CMK (cell line): ENCODE measurements around the gene FAM50A.

Experiments used
- DNase-seq: peaks from one replicate; pipeline ENCODE4 v3.0.0-alpha.2; 2010; ENCODE audit warnings: low read depth

The FAM50A gene

DNA sequence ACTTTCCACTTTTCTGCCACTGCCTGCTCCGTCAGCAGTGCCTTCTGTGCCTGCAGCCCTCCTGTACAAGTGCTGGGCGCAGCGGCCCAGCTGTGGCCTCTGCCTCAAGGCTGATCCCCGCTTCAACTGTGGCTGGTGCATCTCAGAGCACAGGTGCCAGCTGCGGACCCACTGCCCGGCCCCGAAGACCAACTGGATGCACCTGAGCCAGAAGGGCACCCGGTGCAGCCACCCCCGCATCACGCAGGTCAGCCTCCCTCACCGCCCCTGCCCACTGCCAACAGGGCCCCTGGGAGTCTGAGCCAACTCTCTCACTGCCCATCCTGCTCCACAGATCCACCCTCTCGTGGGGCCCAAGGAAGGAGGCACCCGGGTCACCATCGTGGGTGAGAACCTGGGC, 21.7 kb downstream of the FAM50A start:
- DNase-seq, result no peak

DNA sequence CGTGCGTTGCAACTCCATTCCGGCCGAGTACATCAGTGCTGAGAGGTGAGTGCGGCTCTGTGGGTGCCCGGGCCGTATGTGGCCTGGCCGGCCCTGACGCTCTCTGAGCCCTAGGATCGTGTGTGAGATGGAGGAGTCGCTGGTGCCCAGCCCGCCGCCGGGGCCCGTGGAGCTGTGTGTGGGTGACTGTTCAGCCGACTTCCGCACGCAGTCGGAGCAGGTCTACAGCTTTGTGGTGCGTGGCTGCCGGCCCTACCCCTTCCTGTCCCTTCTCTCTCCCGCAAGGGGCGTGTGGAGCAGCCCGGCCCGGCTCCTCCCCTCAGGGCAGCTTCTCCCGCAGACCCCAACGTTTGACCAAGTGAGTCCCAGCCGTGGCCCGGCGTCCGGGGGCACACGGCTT, 22.1 kb downstream of the FAM50A start:
- DNase-seq, result no peak

DNA sequence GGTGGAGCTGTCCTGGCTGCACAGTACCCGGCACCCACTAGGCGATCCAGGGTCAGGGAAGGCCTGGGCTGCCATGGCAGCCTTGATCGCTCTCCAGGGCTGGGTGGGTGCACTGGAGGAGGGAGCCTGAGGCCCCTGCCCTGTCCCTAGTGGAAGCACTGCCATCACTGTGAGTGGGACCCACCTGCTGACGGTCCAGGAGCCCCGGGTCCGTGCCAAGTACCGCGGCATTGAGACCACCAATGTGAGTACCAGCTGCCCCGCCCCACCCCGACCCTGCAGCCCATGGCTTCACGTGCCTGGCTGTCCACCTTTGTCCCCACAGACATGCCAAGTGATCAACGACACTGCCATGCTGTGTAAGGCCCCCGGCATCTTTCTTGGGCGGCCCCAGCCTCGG, 23.0 kb downstream of the FAM50A start:
- DNase-seq, result no peak

DNA sequence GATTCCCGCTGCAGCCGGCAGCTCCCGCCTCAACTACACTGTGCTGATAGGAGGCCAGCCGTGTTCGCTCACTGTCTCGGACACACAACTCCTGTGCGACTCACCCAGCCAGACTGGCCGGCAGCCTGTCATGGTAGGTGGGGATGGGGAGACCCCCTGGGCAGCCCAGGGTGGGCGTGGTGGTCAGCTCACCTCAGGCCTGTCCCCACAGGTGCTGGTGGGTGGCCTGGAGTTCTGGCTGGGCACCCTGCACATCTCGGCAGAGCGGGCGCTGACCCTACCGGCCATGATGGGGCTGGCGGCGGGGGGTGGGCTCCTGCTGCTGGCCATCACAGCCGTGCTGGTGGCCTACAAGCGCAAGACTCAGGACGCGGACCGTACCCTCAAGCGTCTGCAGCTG, 23.6 kb downstream of the FAM50A start:
- DNase-seq, result no peak

DNA sequence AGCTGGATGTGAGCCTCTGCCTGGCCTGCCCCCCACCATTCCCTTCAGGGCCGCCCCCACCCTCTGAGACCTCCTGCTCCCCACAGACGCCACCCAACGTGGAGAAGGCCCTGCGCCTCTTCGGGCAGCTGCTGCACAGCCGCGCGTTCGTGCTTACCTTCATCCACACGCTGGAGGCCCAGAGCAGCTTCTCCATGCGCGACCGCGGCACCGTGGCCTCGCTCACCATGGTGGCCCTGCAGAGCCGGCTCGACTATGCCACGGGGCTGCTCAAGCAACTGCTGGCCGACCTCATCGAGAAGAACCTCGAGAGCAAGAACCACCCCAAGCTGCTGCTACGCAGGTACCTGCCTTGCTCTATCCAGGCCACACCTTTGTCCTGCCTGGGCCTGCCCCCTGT, 24.3 kb downstream of the FAM50A start:
- no peak for DNase-seq

DNA sequence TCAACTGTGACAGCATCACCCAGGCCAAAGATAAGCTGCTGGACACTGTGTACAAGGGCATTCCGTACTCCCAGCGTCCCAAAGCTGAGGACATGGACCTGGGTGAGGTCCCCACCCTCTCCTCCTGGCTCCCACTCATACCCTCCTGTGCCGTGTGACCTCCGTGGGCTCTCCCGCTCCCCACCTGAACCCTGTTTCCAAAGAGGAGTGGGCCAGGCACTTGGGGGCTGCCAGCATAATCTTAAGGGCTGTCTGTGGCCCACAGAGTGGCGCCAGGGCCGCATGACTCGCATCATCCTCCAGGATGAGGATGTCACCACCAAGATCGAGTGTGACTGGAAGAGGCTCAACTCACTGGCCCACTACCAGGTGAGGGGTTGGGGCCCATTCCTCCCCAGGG, 25.2 kb downstream of the FAM50A start:
- no peak for DNase-seq

DNA sequence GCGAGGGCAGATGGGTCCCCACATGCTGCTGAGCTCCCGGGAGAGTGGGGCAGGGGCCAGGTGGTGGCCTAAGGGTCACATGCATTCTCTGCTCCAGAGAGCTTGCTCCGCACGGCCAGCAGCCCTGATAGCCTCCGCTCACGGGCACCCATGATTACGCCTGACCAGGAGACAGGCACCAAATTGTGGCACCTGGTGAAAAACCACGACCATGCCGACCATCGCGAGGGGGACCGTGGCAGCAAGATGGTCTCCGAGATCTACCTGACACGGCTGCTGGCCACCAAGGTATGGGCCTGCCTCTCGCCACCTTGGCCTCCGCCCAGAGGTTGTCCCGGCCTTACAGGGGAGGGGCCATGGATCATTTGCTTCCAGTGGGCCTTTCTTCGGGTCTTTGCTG, 25.9 kb downstream of the FAM50A start:
- no peak for DNase-seq

DNA sequence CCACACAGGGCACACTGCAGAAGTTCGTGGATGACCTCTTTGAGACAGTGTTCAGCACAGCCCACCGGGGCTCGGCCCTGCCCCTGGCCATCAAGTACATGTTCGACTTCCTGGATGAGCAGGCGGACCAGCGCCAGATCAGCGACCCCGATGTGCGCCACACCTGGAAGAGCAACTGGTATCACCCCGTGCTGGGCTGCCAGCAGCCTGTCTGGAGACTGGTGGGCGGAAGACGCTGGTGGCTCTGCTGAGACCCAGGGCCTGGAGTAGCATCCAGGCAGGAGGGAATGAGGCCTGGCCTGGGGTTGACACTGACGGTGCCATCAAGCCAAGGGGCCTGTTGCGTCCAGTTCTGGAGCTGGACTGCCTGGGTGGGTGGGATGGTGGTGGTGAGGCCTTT, 26.5 kb downstream of the FAM50A start:
- DNase-seq, result no peak

DNA sequence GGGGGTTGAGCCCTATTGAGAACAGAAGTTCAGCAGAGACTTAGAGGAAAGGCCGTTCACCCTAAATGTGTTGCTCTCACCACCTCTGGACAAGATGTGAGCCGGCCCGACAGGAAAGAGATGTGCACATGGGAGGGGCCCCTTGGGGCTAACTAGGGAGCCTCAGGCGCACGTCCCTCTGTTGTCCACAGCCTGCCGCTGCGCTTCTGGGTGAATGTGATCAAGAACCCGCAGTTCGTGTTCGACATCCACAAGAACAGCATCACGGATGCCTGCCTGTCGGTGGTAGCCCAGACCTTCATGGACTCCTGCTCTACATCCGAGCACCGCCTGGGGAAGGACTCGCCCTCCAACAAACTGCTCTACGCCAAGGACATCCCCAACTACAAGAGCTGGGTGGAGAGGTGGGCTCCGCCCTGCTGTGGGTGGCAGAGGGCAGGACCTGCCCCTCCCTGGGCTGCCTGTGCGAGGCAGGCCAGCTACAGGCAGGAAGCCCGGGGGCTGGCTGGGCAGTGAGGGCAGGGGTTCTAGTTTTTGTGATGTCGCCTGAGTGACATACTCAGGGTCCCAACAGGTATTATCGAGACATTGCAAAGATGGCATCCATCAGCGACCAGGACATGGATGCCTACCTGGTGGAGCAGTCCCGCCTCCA, 27.1 kb downstream of the FAM50A start:
- no peak for DNase-seq

DNA sequence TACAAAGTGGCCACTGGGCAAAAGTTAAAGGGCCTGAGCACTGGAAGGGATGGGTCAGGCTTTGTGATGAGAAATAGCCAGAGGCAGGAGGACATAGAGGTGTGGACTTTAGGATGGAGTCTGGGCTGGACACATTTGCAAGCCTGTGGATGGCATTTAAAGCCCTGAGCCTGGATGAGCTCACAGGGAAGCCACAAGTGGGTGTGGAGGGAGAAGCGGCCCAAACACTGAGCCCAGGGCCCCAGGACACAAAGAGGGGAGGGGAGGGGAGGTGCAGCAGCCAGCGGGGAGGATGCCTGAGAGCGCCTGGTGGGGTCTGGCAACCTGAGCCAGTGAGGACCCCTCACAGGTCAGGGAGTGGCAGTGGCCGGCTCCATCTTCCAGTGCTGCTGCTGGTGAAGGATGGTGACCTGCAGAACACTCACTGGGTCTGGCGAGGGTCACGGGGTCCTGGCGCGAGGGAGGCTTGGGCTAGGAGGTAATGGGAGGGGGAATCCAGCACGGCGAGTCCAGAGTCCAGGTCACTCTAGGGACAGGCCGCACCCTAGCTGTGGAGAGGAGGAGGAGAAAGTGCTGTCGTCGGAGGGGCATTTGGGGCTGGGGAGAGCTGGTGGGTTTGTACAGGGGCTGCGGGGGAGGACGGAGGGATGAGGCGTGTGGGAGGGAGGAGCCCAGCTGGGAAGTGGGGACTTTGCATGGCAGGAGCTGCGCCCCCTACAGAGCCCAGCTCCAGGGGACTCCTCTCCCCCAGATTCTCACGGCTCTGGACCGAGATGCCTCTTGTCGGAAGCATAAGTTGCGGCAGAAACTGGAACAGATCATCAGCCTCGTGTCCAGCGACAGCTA, 28.1 kb downstream of the FAM50A start:
- no peak for DNase-seq

DNA sequence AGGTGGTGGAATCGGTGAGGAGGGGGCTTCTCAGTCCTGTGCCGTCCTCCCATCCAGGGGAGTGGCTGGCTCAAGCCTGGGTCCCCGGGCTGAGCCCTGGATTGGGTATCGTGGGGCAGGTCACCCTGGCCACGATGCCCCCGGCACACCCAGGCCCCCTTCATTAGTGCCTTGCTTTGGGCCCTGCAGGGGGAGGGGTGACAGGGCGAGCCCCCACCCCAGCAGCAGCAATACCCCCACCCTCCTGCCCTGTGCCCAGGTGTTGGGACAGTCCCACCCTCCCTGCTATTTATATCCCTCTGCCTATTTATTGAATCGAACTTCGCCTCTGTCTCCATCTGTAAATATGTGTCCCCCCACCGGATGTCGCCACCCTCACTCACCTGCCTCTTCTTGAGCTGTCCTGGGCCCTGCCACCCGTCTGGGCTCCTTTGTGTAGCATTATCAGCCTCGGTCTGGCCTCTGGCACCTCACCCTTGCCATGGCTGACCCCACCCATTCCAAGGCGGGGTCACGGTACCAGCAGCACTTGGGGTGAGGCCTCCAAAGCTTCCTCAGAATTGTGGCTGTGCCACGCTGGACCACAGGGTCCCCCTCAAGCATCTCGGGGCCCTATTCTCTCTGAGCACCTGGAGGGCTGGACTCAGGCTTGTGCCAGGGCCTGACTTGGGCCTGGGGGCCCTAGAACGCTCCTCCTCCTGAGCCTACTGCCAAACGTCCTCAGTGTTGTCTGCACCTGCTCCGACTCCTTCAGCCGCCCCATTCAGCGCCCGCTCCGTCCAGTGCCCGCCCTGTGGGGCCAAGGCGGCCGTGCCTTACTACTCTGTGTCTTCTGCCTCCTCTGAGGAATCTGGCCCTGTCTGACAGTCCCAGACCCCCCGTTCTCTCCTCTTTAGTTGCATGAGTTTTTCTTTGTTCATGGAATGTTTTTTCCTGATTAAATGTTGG, 29.0 kb downstream of the FAM50A start:
- no peak for DNase-seq

DNA sequence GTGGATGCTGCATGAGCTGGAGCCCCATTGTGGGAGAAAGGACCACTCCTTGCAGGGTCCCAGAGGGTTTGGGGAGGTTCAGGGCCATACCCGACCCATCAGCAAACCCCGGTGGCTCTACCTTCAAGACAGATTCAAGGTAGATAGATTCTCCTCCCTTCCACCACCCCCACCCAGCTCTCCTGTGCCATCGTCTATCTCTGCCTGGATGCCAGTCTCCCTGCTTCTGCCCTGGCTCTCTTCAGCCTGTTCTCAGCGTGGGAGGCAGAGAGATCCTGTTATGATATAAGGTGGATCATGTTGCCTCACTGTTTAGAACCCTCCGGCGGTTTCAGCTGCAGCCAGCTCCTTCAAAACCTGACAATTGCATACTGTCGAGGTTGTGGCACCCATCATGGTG, 29.7 kb downstream of the FAM50A start:
- DNase-seq, result no peak

DNA sequence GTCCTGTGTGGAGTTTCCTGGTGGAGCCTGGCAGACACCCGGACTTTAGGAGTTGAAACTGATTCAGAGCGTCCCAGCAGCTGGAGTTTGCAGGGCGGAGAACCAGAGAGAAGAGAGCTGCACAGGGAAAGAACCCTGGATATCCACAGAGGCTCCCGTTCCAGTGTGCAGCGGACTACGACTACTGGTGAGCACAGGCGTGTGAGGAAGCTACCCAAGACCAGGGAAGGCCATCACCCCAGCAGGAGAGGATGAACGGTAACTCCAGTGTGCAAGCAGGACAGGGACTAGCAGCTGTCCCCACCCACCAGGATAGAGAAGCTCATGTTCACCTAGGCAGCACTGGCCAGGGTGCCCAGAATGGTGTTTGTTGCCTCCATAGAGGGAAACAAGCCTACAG, 32.9 kb downstream of the FAM50A start:
- DNase-seq, result no peak

DNA sequence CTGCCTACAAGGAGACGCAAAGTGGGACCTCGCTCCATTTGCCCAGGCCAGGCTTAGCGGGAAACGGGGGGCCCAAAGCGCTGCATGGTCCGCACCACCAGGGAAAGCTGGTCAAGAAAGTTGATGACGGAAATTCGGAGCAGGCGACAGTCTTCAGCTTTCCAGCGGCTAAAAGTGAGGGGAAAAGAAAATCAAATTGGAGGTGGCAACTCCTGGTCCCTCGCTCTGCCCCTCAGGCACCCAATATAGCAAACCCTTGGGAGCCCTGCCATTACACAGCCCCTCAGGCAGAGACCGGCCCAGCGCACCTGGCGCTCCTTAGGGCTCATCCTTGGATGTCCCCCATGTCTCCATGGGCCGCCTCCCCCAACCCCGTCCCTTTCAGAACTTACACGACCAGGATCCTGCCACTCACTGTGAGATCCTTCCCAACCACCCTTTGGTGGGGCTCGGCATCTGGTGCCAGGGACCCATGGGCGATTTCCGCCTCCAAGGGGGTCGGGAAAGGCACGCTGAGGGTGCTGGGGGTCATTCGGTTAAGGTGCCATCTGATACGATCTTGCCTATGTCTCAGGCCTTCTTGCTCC, 34.0 kb downstream of the FAM50A start:
- DNase-seq, result no peak

DNA sequence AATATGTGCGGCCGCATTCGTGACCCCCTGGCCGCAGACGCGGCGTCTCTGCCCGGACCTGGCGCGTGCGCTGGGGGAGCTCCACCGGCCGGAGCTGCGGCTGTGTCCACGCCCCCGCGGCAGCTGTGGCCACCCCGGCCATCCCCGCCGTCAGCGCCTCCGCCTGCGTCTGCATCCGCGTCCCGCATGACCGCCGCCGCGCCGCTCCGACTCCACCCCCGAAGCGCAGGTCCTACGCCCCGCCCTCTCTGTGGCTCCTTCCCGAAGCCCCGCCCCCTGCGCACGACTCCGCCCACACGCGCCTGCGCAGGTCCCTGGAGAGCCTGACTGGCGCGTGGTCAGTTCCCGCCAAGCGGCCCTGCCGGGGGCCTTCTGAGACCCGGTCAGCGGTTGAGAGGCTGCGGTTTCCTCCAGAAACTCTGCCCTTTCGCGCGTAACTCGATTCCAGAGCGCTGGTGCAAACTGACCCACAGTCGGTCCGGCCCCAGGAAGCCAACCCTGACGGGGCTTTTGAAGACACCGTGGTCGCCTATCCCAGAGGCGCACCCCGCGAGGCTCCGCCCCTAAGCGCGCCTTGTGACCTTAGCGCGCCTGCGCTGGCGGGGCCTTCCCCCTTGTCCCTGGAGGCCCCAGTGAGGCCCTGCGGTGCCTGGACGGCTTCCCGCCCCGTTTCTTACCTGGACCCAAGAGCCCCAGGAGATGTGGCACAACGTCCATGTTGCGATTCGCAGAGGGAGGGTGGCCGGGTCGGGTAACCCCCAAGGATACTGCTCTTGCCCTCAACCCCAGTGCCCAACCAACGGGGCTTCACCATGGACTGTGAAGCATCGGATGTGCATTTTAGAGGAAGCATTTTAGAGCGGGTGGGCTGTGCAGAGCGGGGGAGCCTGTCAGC, 35.0 kb downstream of the FAM50A start, which contains the start of gene LAGE3:
Gene LAGE3 (minus strand): TSS at position 554 of the 895 bp plus-strand sequence. CDS start 366 bp downstream, at position 188.
- DNase-seq, result peak; percentile 75

DNA sequence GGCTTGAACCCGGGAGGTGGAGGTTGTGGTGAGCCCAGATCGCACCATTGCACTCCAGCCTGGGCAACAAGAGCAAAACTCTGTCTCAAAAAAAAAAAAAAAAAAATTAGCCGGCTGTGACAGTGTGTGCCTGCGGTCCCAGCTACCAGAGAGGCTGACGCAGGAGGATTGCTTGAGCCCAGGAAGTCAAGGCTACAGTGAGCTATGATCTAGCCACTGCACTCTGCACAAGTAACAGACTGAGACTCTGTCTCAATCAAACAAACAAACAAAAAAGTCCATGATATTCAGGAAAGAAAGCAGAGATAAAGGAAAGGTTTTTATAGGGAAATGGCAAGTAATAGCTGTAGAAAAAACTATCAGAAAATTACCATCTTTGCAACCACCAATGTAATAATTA, 37.3 kb downstream of the FAM50A start:
- no peak for DNase-seq

DNA sequence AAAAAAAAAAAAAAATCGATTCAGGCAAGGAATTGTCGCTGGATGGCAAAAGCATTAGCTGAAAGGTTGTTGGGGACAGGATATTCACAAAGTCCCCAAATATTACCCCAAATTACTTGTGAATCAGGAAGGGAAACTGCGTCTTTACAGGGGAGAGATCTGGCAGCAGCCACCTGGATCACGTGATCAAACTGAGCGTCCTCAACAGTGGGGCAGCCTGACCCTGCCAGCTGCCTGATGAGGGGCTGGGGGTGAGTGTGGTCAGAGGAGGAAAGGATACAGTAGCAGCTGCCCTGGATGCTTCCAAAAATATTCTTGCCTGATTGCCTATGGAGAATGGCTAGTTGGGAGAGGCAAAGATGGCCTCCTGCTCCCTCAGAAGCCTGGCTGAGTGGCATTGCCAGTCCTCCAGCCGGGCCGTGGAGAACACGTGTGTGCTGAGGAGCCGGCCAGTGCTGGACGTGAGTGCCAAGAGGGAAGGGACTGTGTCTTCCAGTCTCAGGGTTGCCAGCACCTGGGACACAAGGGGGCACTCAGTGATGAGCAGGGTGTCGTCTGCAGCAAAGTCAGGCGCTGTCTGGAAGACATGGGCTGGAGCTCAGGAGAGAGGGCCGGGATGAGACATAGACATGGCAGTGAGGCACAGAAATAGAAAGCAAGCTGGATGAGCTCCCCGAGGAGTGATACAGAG, 38.1 kb downstream of the FAM50A start:
- no peak for DNase-seq

DNA sequence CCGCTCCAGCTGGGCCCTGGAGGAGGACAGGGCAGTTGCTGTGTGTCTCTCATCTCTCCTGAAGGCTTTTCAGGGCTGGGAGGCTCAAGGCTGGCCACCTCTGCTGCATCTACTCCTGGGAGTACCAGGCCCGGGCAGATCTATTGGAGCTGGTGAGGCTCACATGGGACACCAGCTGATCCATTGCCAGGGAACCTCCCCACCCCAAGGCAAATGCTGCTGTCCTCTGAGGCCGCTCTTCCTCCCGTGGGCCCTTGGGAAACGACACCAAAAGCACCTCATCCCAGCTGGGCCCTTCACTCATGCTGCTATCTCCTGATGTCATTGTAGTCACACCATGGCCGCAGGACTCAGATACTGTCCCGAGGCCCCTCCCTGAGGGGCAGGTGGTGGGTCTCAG, 38.8 kb downstream of the FAM50A start:
- no peak for DNase-seq

DNA sequence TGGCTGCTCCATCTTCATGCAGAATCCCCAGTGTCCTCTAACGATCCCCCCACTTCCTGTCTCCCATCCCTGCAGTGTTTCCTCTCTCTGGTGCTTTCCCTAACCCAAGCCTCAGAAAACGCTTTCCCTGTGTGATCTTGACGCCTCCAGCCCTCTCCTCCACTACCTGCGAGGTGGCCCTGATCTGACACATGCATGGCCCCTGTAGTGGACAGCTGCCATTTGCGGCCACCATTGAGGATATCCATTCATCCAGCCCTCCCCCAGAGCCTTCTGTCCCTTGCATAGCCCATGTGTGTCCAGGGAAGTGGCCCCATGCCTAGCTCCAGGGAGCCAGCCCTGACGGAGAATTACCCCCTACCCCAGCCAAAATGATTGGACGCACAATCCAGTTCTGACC, 39.4 kb downstream of the FAM50A start:
- no peak for DNase-seq
